Measurements from ENCODE around the gene STX2.
"Not testable (repeated sequence)": the region's sequence is repeated elsewhere in the genome, so short reads cannot be mapped to it uniquely, and the experiment has no call there.

Gene STX2

GRCh38 chr12:130761537-130762318 is 77.3 kb downstream of the STX2 start:
- peaks cover 0 to 19% (median 0%) of the 10 kb centered on the region in 5 experiments for H3K9me3 ChIP-seq (ENCODE audit: control extremely low read depth in 1 of 5, control insufficient read depth in 4 of 5, insufficient read depth in 2 of 5, low read depth in 1 of 5, low read length in 4 of 5)
- peak overlapping the region in 4 of 7 experiments; percentile 0 to 65 (median 50) for H3K4me3 ChIP-seq (ENCODE audit: control insufficient read depth in 1 of 7, extremely low read depth in 1 of 7, insufficient read depth in 4 of 7, low read depth in 2 of 7, low read length in 6 of 7)
- peak; percentile 57 to 77 (median 71) for DNase-seq
- ChIA-PET POLR2A (no interaction called here), CTCF (interaction anchor here (0.9 to 1.6 kb wide), 4 partner anchors 9 to 59 kb away, joined by 3 to 4 read pairs (median 4); no protein-coding TSS in a partner anchor)
- peaks cover 0 to 35% (median 25%) of the 10 kb centered on the region in 4 experiments for H3K4me1 ChIP-seq (ENCODE audit: control extremely low read depth in 1 of 4, control insufficient read depth in 4 of 4, insufficient read depth in 4 of 4, low read length in 3 of 4)
- peaks cover 0 to 10% (median 0%) of the 10 kb centered on the region in 5 experiments for H3K27me3 ChIP-seq (replicated peaks in 2 of 5; ENCODE audit: control insufficient read depth in 4 of 5, insufficient read depth in 5 of 5, low read length in 4 of 5)
- H3K27ac ChIP-seq (ENCODE audit: insufficient read depth in 1 of 2, low read depth in 1 of 2, low read length in 2 of 2, poor library complexity in 1 of 2, severe bottlenecking in 2 of 2), result no peak overlapping the region
- no peaks in the 10 kb centered on the region for H3K36me3 ChIP-seq (ENCODE audit: control insufficient read depth in 4 of 4, insufficient read depth in 4 of 4, low read length in 3 of 4)
- 13% methylated on average over 26 of the region's 29 CpGs for WGBS (ENCODE audit: insufficient coverage)

- no peak overlapping the region for H3K4me3 ChIP-seq (ENCODE audit: control insufficient read depth in 1 of 7, extremely low read depth in 1 of 7, insufficient read depth in 4 of 7, low read depth in 2 of 7, low read length in 6 of 7)
- no peaks in the 10 kb centered on the region for H3K4me1 ChIP-seq (ENCODE audit: control extremely low read depth in 1 of 4, control insufficient read depth in 4 of 4, insufficient read depth in 4 of 4, low read length in 3 of 4)
- H3K27ac ChIP-seq (ENCODE audit: insufficient read depth in 1 of 2, low read depth in 1 of 2, low read length in 2 of 2, poor library complexity in 1 of 2, severe bottlenecking in 2 of 2), result no peak overlapping the region
- DNase-seq, result no peak
- 100% methylated on average over 1 of the region's 3 CpGs for WGBS (ENCODE audit: insufficient coverage)
- no peaks in the 10 kb centered on the region for H3K36me3 ChIP-seq (ENCODE audit: control insufficient read depth in 4 of 4, insufficient read depth in 4 of 4, low read length in 3 of 4)
- peaks cover 0 to 2% (median 0%) of the 10 kb centered on the region in 5 experiments for H3K9me3 ChIP-seq (ENCODE audit: control extremely low read depth in 1 of 5, control insufficient read depth in 4 of 5, insufficient read depth in 2 of 5, low read depth in 1 of 5, low read length in 4 of 5)
- ChIA-PET CTCF (interaction anchor here (1.6 to 2.2 kb wide), 2 partner anchors 8 to 66 kb away, joined by 3 to 7 read pairs; no protein-coding TSS in a partner anchor), POLR2A (no interaction called here)
- no peaks in the 10 kb centered on the region for H3K27me3 ChIP-seq (replicated peaks in 2 of 5; ENCODE audit: control insufficient read depth in 4 of 5, insufficient read depth in 5 of 5, low read length in 4 of 5)
Measured at GRCh38 chr12:130754234-130754901, 84.7 kb downstream of the STX2 start.

GRCh38 chr12:130752692-130753230 is 86.3 kb downstream of the STX2 start:
- 94% methylated on average over 18 of the region's 20 CpGs for WGBS (ENCODE audit: insufficient coverage)
- no peak for DNase-seq
- H3K27me3 ChIP-seq (replicated peaks in 2 of 5; ENCODE audit: control insufficient read depth in 4 of 5, insufficient read depth in 5 of 5, low read length in 4 of 5), result no peaks in the 10 kb centered on the region
- H3K9me3 ChIP-seq (ENCODE audit: control extremely low read depth in 1 of 5, control insufficient read depth in 4 of 5, insufficient read depth in 2 of 5, low read depth in 1 of 5, low read length in 4 of 5), result peaks cover 0 to 2% (median 0%) of the 10 kb centered on the region in 5 experiments
- no peak overlapping the region for H3K27ac ChIP-seq (ENCODE audit: insufficient read depth in 1 of 2, low read depth in 1 of 2, low read length in 2 of 2, poor library complexity in 1 of 2, severe bottlenecking in 2 of 2)
- no peaks in the 10 kb centered on the region for H3K36me3 ChIP-seq (ENCODE audit: control insufficient read depth in 4 of 4, insufficient read depth in 4 of 4, low read length in 3 of 4)
- POLR2A ChIA-PET, result no interaction called here
- CTCF ChIA-PET, result interaction anchor here (1.1 to 2.5 kb wide), 5 partner anchors 10 to 358 kb away, joined by 3 to 8 read pairs (median 4); no protein-coding TSS in a partner anchor
- H3K4me1 ChIP-seq (ENCODE audit: control extremely low read depth in 1 of 4, control insufficient read depth in 4 of 4, insufficient read depth in 4 of 4, low read length in 3 of 4), result peaks cover 0 to 4% (median 3%) of the 10 kb centered on the region in 4 experiments
- H3K4me3 ChIP-seq (ENCODE audit: control insufficient read depth in 1 of 7, extremely low read depth in 1 of 7, insufficient read depth in 4 of 7, low read depth in 2 of 7, low read length in 6 of 7), result no peak overlapping the region

- DNase-seq; POLR2A ChIA-PET; H3K27ac ChIP-seq (ENCODE audit: insufficient read depth in 1 of 2, low read depth in 1 of 2, low read length in 2 of 2, poor library complexity in 1 of 2, severe bottlenecking in 2 of 2); H3K36me3 ChIP-seq (ENCODE audit: control insufficient read depth in 4 of 4, insufficient read depth in 4 of 4, low read length in 3 of 4); H3K4me3 ChIP-seq (ENCODE audit: control insufficient read depth in 1 of 7, extremely low read depth in 1 of 7, insufficient read depth in 4 of 7, low read depth in 2 of 7, low read length in 6 of 7); H3K27me3 ChIP-seq (replicated peaks in 2 of 5; ENCODE audit: control insufficient read depth in 4 of 5, insufficient read depth in 5 of 5, low read length in 4 of 5); H3K9me3 ChIP-seq (ENCODE audit: control extremely low read depth in 1 of 5, control insufficient read depth in 4 of 5, insufficient read depth in 2 of 5, low read depth in 1 of 5, low read length in 4 of 5): not testable (repeated sequence)
- peaks cover 0 to 11% (median 7%) of the 10 kb centered on the region in 4 experiments for H3K4me1 ChIP-seq (ENCODE audit: control extremely low read depth in 1 of 4, control insufficient read depth in 4 of 4, insufficient read depth in 4 of 4, low read length in 3 of 4)
- CTCF ChIA-PET, result interaction anchor here (1.0 to 2.5 kb wide), 4 partner anchors 9 to 358 kb away, joined by 3 to 8 read pairs (median 4); no protein-coding TSS in a partner anchor
- 100% methylated on average over 3 of the region's 11 CpGs for WGBS (ENCODE audit: insufficient coverage)
Measured at GRCh38 chr12:130752037-130752436, 87.0 kb downstream of the STX2 start.

GRCh38 chr12:130748786-130749185 is 90.3 kb downstream of the STX2 start:
- Histone ChIP-seq H3K27me3 (replicated peaks in 2 of 5; ENCODE audit: control insufficient read depth in 4 of 5, insufficient read depth in 5 of 5, low read length in 4 of 5) (no peaks in the 10 kb centered on the region), H3K9me3 (ENCODE audit: control extremely low read depth in 1 of 5, control insufficient read depth in 4 of 5, insufficient read depth in 2 of 5, low read depth in 1 of 5, low read length in 4 of 5) (no peaks in the 10 kb centered on the region), H3K4me3 (ENCODE audit: control insufficient read depth in 1 of 7, extremely low read depth in 1 of 7, insufficient read depth in 4 of 7, low read depth in 2 of 7, low read length in 6 of 7) (no peak overlapping the region), H3K4me1 (ENCODE audit: control extremely low read depth in 1 of 4, control insufficient read depth in 4 of 4, insufficient read depth in 4 of 4, low read length in 3 of 4) (peaks cover 0 to 21% (median 15%) of the 10 kb centered on the region in 4 experiments), H3K27ac (ENCODE audit: insufficient read depth in 1 of 2, low read depth in 1 of 2, low read length in 2 of 2, poor library complexity in 1 of 2, severe bottlenecking in 2 of 2) (no peak overlapping the region), H3K36me3 (ENCODE audit: control insufficient read depth in 4 of 4, insufficient read depth in 4 of 4, low read length in 3 of 4) (no peaks in the 10 kb centered on the region)
- CTCF ChIA-PET, result interaction anchor here (0.7 to 4.5 kb wide), 16 partner anchors 14 to 467 kb away, joined by 3 to 25 read pairs (median 4); no protein-coding TSS in a partner anchor
- POLR2A ChIA-PET, result no interaction called here
- WGBS (ENCODE audit: insufficient coverage), result 72% methylated on average over 10 of the region's 10 CpGs
- no peak for DNase-seq

- WGBS (ENCODE audit: insufficient coverage), result 0% methylated on average over 6 of the region's 13 CpGs
- CTCF ChIA-PET, result interaction anchor here (0.7 to 4.5 kb wide), 25 partner anchors 11 to 714 kb away, joined by 3 to 25 read pairs (median 3); no protein-coding TSS in a partner anchor
- Histone ChIP-seq H3K27ac (ENCODE audit: insufficient read depth in 1 of 2, low read depth in 1 of 2, low read length in 2 of 2, poor library complexity in 1 of 2, severe bottlenecking in 2 of 2) (no peak overlapping the region), H3K4me1 (ENCODE audit: control extremely low read depth in 1 of 4, control insufficient read depth in 4 of 4, insufficient read depth in 4 of 4, low read length in 3 of 4) (peaks cover 0 to 21% (median 15%) of the 10 kb centered on the region in 4 experiments), H3K9me3 (ENCODE audit: control extremely low read depth in 1 of 5, control insufficient read depth in 4 of 5, insufficient read depth in 2 of 5, low read depth in 1 of 5, low read length in 4 of 5) (peaks cover 0 to 2% (median 0%) of the 10 kb centered on the region in 5 experiments), H3K4me3 (ENCODE audit: control insufficient read depth in 1 of 7, extremely low read depth in 1 of 7, insufficient read depth in 4 of 7, low read depth in 2 of 7, low read length in 6 of 7) (peak overlapping the region in 2 of 7 experiments; percentile 17 to 39), H3K36me3 (ENCODE audit: control insufficient read depth in 4 of 4, insufficient read depth in 4 of 4, low read length in 3 of 4) (no peaks in the 10 kb centered on the region), H3K27me3 (replicated peaks in 2 of 5; ENCODE audit: control insufficient read depth in 4 of 5, insufficient read depth in 5 of 5, low read length in 4 of 5) (no peaks in the 10 kb centered on the region)
- POLR2A ChIA-PET, result interaction anchor here (1.2 kb wide), 1 partner anchor 86 kb away, joined by 5 read pairs; no protein-coding TSS in a partner anchor
- DNase-seq, result peak; percentile 85 to 95 (median 93)
Measured at GRCh38 chr12:130747867-130748740, 90.9 kb downstream of the STX2 start.

Measured in common myeloid progenitor, CD34-positive (primary cell).